KOPT-K1 (cell line): ENCODE measurements around the gene SART3.

Source experiments
- H3K27ac ChIP-seq: fragments of 200-600 bp; sonication (generic); 2 replicates; pipeline ENCODE4 v1.5.1; 2016; ENCODE audit warnings: antibody characterized with exemption, mild to moderate bottlenecking, low read depth, low read length; ENCODE audit not compliant: poor library complexity, severe bottlenecking
- H3K36me3 ChIP-seq: fragments of 200-600 bp; sonication (generic); 2 replicates; pipeline ENCODE4 v1.5.1; 2017; ENCODE audit warnings: antibody characterized with exemption, mild to moderate bottlenecking, low read length, moderate library complexity; ENCODE audit not compliant: insufficient read depth
- H3K9me3 ChIP-seq: fragments of 200-600 bp; sonication (generic); 2 replicates; pipeline ENCODE4 v1.5.1; 2017; ENCODE audit warnings: antibody characterized with exemption, low read length, mild to moderate bottlenecking; ENCODE audit not compliant: insufficient read depth, poor library complexity, severe bottlenecking

Gene SART3

GRCh38 chr12:108560752-108561719, at the start of gene SART3:
Gene SART3 (minus strand): TSS chr12:108561173. CDS start chr12:108561154, 19 bp downstream.
- H3K9me3 ChIP-seq: no peaks in the 10 kb centered on the region
- peaks cover 53% of the 10 kb centered on the region for H3K36me3 ChIP-seq
- peak within 1 kb of the TSS; percentile 87 for H3K27ac ChIP-seq

GRCh38 chr12:108610336-108610815, 49.4 kb upstream of the SART3 start:
- no peak overlapping the region for H3K27ac ChIP-seq
- no peaks in the 10 kb centered on the region for H3K9me3 ChIP-seq
- H3K36me3 ChIP-seq: no peaks in the 10 kb centered on the region

GRCh38 chr12:108609537-108610335, 48.8 kb upstream of the SART3 start:
- no peaks in the 10 kb centered on the region for H3K36me3 ChIP-seq
- no peak overlapping the region for H3K27ac ChIP-seq

GRCh38 chr12:108608616-108609015, 47.6 kb upstream of the SART3 start:
- Histone ChIP-seq H3K9me3 (no peaks in the 10 kb centered on the region), H3K27ac (no peak overlapping the region), H3K36me3 (no peaks in the 10 kb centered on the region)

More at GRCh38 chr12:108609537-108610335, 48.8 kb upstream of the SART3 start:
- H3K9me3 ChIP-seq: no peaks in the 10 kb centered on the region

GRCh38 chr12:108607981-108608600, 47.1 kb upstream of the SART3 start:
- Histone ChIP-seq H3K36me3 (no peaks in the 10 kb centered on the region), H3K27ac (no peak overlapping the region), H3K9me3 (no peaks in the 10 kb centered on the region)

GRCh38 chr12:108606492-108606891, 45.5 kb upstream of the SART3 start:
- Histone ChIP-seq H3K36me3 (no peaks in the 10 kb centered on the region), H3K27ac (no peak overlapping the region), H3K9me3 (no peaks in the 10 kb centered on the region)

GRCh38 chr12:108605690-108606406, 44.9 kb upstream of the SART3 start:
- no peaks in the 10 kb centered on the region for H3K9me3 ChIP-seq
- H3K27ac ChIP-seq: no peak overlapping the region
- H3K36me3 ChIP-seq: no peaks in the 10 kb centered on the region

GRCh38 chr12:108605000-108605689, 44.2 kb upstream of the SART3 start:
- Histone ChIP-seq H3K36me3 (no peaks in the 10 kb centered on the region), H3K27ac (no peak overlapping the region), H3K9me3 (no peaks in the 10 kb centered on the region)

GRCh38 chr12:108604208-108604941, 43.4 kb upstream of the SART3 start:
- Histone ChIP-seq H3K9me3 (no peaks in the 10 kb centered on the region), H3K36me3 (no peaks in the 10 kb centered on the region), H3K27ac (no peak overlapping the region)

GRCh38 chr12:108603743-108604142, 42.8 kb upstream of the SART3 start:
- Histone ChIP-seq H3K27ac (no peak overlapping the region), H3K36me3 (no peaks in the 10 kb centered on the region), H3K9me3 (no peaks in the 10 kb centered on the region)

- no peaks in the 10 kb centered on the region for H3K9me3 ChIP-seq
- H3K27ac ChIP-seq: no peak overlapping the region
- H3K36me3 ChIP-seq: no peaks in the 10 kb centered on the region
Observed at GRCh38 chr12:108602976-108603704, 42.2 kb upstream of the SART3 start.

GRCh38 chr12:108602209-108602705, 41.3 kb upstream of the SART3 start:
- Histone ChIP-seq H3K36me3 (no peaks in the 10 kb centered on the region), H3K27ac (no peak overlapping the region)

GRCh38 chr12:108600702-108601007, 39.7 kb upstream of the SART3 start:
- H3K9me3 ChIP-seq: no peaks in the 10 kb centered on the region
- H3K36me3 ChIP-seq: no peaks in the 10 kb centered on the region
- H3K27ac ChIP-seq: no peak overlapping the region

More at GRCh38 chr12:108602209-108602705, 41.3 kb upstream of the SART3 start:
- no peaks in the 10 kb centered on the region for H3K9me3 ChIP-seq
